Cardiac fibroblast (primary cell): ENCODE data around the gene TCEANC2.

Experiments
- DNase-seq, 2 donors: peaks; one replicate each; pipeline versions ENCODE4 v3.0.0 to v3.0.0-alpha.2; 2010; ENCODE audit warnings: low read depth in 2 of 2
- H3K4me3 ChIP-seq, 2 donors: replicated peaks in 1 of 2; 1 replicate in 1 of 2; 2 replicates in 1 of 2; pipeline ENCODE4 v1.5.1; 2011; ENCODE audit warnings: low read depth in 2 of 2, low read length in 2 of 2, mild to moderate bottlenecking in 2 of 2, moderate library complexity in 1 of 2
- CTCF ChIP-seq: IDR thresholded peaks from one replicate; pipeline ENCODE4 v1.5.1; 2011; ENCODE audit warnings: low read depth, mild to moderate bottlenecking, low read length, inconsistent platforms

Gene TCEANC2

GRCh38 chr1:54010415-54011117 is 42.8 kb upstream of the TCEANC2 start:
- no peak for DNase-seq
- no peak for TF ChIP-seq CTCF
- H3K4me3 ChIP-seq, result no peak overlapping the region

- TF ChIP-seq CTCF, result no peak
- DNase-seq, result no peak
- no peak overlapping the region for H3K4me3 ChIP-seq
Observed at GRCh38 chr1:54011316-54012007, 41.9 kb upstream of the TCEANC2 start.

GRCh38 chr1:54012008-54012325 is 41.4 kb upstream of the TCEANC2 start:
- DNase-seq, result no peak
- H3K4me3 ChIP-seq, result no peak overlapping the region
- TF ChIP-seq CTCF, result no peak

GRCh38 chr1:54012863-54013262 is 40.5 kb upstream of the TCEANC2 start:
- H3K4me3 ChIP-seq, result no peak overlapping the region
- no peak for DNase-seq
- TF ChIP-seq CTCF, result no peak

- no peak overlapping the region for H3K4me3 ChIP-seq
- no peak for DNase-seq
- no peak for TF ChIP-seq CTCF
Observed at GRCh38 chr1:54013393-54014008, 39.9 kb upstream of the TCEANC2 start.

GRCh38 chr1:54014009-54014629 is 39.3 kb upstream of the TCEANC2 start:
- no peak for TF ChIP-seq CTCF
- H3K4me3 ChIP-seq, result no peak overlapping the region
- no peak for DNase-seq
